ENCODE measurements around the gene IFT22.

The IFT22 gene

DNA sequence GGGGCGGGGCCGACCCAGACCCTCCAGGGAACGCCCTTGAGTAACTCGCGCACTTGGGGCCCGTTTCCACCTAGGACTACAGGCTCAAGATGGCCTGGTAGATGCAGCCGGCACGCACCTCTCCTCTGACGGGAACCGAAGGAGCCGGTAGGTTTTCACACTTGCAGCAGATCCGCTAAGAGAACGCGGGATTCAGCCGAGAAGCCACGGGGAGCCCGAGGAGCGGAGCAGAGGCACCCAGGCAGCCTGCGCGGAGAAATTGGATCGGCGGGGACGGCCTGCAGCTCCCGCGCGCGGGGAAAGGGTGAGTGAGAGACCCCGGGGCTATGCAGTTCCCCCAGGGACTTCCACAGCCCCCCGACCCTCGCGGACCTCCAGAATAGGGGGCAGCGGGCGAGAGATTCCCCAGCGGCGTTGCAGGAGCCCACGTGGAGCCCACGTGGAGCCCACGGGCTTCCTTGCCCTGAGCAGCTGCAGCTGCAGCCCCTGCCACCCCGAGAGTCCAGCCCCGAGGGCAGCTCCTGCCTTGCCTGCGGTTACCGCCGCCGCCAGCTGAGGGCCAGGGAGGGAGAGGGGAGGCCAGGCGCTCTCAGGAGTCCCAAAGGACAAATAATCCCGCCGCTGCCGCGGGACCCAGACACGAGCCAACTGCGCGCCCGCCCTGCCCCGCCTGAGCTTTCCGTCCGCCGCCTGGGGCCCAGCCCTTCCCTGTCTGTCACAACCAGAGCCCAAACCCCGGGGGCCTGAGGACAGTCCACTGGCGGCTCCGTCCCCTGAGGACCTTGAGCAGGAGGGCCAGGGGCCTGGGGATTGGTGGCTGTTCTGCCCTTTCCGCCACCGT, 13.1 kb downstream of the IFT22 start (continued):
- TF ChIP-seq ZSCAN30 (tag by site-specific recombination; IDR thresholded peaks at IDR 0.05) (peak; percentile 57; the same call in 1 of the 2 replicates), ZNF629 (tag by site-specific recombination; IDR thresholded peaks at IDR 0.05) (no peak), GLIS2 (tag by site-specific recombination; IDR thresholded peaks at IDR 0.05) (no peak), ZBTB48 (tag by site-specific recombination; IDR thresholded peaks at IDR 0.05) (peak; percentile 59; the same call in 1 of the 2 replicates), ZNF341 (tag by site-specific recombination; IDR thresholded peaks at IDR 0.05; ENCODE audit: low read depth) (peak; percentile 83), ZNF416 (tag by site-specific recombination; IDR thresholded peaks at IDR 0.05) (no peak)

GRCh38 chr7:101306307-101306706, 15.3 kb downstream of the IFT22 start:
- Histone ChIP-seq H3K9me3 (ENCODE audit: control insufficient read depth, insufficient read depth, low read depth, low read length) (no peaks in the 10 kb centered on the region), H3K4me1 (ENCODE audit: control insufficient read depth, insufficient read depth, low read length) (no peaks in the 10 kb centered on the region), H3K4me3 (ENCODE audit: low read depth, low read length) (no peak overlapping the region), H3K27ac (ENCODE audit: extremely low read depth, low read depth, low read length) (no peak overlapping the region), H3K36me3 (ENCODE audit: control insufficient read depth in 2 of 2, insufficient read depth in 1 of 2, low read length in 2 of 2) (peaks cover 0 to 10% of the 10 kb centered on the region in 2 experiments; a peak in 1 of 3 replicates)
- POLR2A ChIA-PET = interaction anchor here (3.7 kb wide), 1 partner anchor 15 kb away, joined by 30 read pairs; the partner anchor contains the start of gene IFT22
- TF ChIP-seq OSR2 (tag by site-specific recombination; IDR thresholded peaks at IDR 0.05) (no peak), ZNF529 (tag by site-specific recombination; IDR thresholded peaks at IDR 0.05; ENCODE audit: insufficient replicate concordance) (no peak), ZFHX2 (tag by site-specific recombination; conservative IDR thresholded peaks at IDR 0.05) (no peak), ZNF121 (tag by site-specific recombination; IDR thresholded peaks at IDR 0.05) (no peak), YY1 (tag by site-specific recombination; IDR thresholded peaks at IDR 0.05) (no peak), ZNF398 (tag by site-specific recombination; IDR thresholded peaks at IDR 0.05) (no peak), ZNF404 (tag by site-specific recombination; IDR thresholded peaks at IDR 0.05) (no peak), ZFP3 (tag by site-specific recombination; IDR thresholded peaks at IDR 0.05; ENCODE audit: low read depth) (no peak), ZNF785 (tag by site-specific recombination; IDR thresholded peaks at IDR 0.05) (no peak), PRDM6 (tag by site-specific recombination; IDR thresholded peaks at IDR 0.05) (no peak), AEBP2 (tag by site-specific recombination; IDR thresholded peaks at IDR 0.05; ENCODE audit: borderline replicate concordance) (no peak), ZNF843 (tag by site-specific recombination; IDR thresholded peaks at IDR 0.05) (no peak), ZNF2 (tag by site-specific recombination; IDR thresholded peaks at IDR 0.05) (no peak), ZNF426 (tag by site-specific recombination; IDR thresholded peaks at IDR 0.05) (no peak), ZSCAN30 (tag by site-specific recombination; IDR thresholded peaks at IDR 0.05) (no peak), ZNF157 (tag by site-specific recombination; IDR thresholded peaks at IDR 0.05) (no peak)
- TF ChIP-seq, protein P1, sequence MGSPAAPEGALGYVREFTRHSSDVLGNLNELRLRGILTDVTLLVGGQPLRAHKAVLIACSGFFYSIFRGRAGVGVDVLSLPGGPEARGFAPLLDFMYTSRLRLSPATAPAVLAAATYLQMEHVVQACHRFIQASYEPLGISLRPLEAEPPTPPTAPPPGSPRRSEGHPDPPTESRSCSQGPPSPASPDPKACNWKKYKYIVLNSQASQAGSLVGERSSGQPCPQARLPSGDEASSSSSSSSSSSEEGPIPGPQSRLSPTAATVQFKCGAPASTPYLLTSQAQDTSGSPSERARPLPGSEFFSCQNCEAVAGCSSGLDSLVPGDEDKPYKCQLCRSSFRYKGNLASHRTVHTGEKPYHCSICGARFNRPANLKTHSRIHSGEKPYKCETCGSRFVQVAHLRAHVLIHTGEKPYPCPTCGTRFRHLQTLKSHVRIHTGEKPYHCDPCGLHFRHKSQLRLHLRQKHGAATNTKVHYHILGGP (tag by site-specific recombination; IDR thresholded peaks at IDR 0.05) = no peak
- CTCF ChIA-PET = interaction anchor here (0.6 to 1.7 kb wide), 5 partner anchors 9 to 615 kb away, joined by 3 to 6 read pairs (median 4); partner anchors contain the start of gene IFT22
